SK-N-SH treated with all-trans-retinoic acid at 6 μM for 48 hours (cell line): Measurements from ENCODE around the gene COMMD3.

Source experiments
- ARNTL ChIP-seq: fragments of 450-650 bp; formaldehyde crosslinking; IDR thresholded peaks from 2 replicates; pipeline ENCODE4 v1.5.0; 2020; ENCODE audit warnings: low read depth, mild to moderate bottlenecking, moderate library complexity, borderline replicate concordance
- BACH2 ChIP-seq: fragments of 250-450 bp; sonication (Bioruptor Pico); IDR thresholded peaks from 2 replicates; pipeline ENCODE4 v1.9.0; 2021; ENCODE audit warnings: mild to moderate bottlenecking, borderline replicate concordance
- CREB5 ChIP-seq: fragments of 250-450 bp; sonication (Bioruptor Pico); IDR thresholded peaks from 2 replicates; pipeline ENCODE4 v1.5.1; 2020; ENCODE audit warnings: low read depth, mild to moderate bottlenecking, moderate library complexity
- ISL1 ChIP-seq: fragments of 250-450 bp; sonication (Bioruptor Pico); IDR thresholded peaks from 2 replicates; pipeline ENCODE4 v2.1.2; 2022; ENCODE audit warnings: mild to moderate bottlenecking, moderate library complexity
- PATZ1 ChIP-seq: fragments of 250-450 bp; sonication (Bioruptor Pico); IDR thresholded peaks from 2 replicates; pipeline ENCODE4 v1.8.0; 2020; ENCODE audit warnings: mild to moderate bottlenecking, moderate library complexity, borderline replicate concordance
- RARB ChIP-seq: fragments of 250-450 bp; sonication (Bioruptor Pico); IDR thresholded peaks from 2 replicates; pipeline ENCODE4 v1.8.0; 2021; ENCODE audit warnings: mild to moderate bottlenecking, moderate library complexity
- ZC3H10 ChIP-seq: fragments of 250-450 bp; sonication (Bioruptor Pico); IDR thresholded peaks from 2 replicates; pipeline ENCODE4 v1.5.1; 2021; ENCODE audit warnings: mild to moderate bottlenecking, moderate library complexity
- ZFP3 ChIP-seq: fragments of 250-450 bp; sonication (Bioruptor Pico); IDR thresholded peaks from 2 replicates; pipeline ENCODE4 v1.5.0; 2020; ENCODE audit warnings: mild to moderate bottlenecking, moderate library complexity
- ZFP30 ChIP-seq: fragments of 450-650 bp; formaldehyde crosslinking; IDR thresholded peaks from 2 replicates; pipeline ENCODE4 v1.5.0; 2022; ENCODE audit warnings: mild to moderate bottlenecking, moderate library complexity

- TF ChIP-seq ISL1 (CRISPR knock-in tag) (no peak), ZFP30 (CRISPR knock-in tag) (no peak), PATZ1 (no peak), ZFP3 (CRISPR knock-in tag) (no peak), BACH2 (CRISPR knock-in tag) (no peak), CREB5 (CRISPR knock-in tag) (no peak), ARNTL (CRISPR knock-in tag) (no peak), RARB (CRISPR knock-in tag) (no peak), ZC3H10 (no peak)
These were observed 22.7 kb downstream of the COMMD3 start for GRCh38 chr10:22338931-22339330.
